ENCODE data around the gene SNX6.

DNA sequence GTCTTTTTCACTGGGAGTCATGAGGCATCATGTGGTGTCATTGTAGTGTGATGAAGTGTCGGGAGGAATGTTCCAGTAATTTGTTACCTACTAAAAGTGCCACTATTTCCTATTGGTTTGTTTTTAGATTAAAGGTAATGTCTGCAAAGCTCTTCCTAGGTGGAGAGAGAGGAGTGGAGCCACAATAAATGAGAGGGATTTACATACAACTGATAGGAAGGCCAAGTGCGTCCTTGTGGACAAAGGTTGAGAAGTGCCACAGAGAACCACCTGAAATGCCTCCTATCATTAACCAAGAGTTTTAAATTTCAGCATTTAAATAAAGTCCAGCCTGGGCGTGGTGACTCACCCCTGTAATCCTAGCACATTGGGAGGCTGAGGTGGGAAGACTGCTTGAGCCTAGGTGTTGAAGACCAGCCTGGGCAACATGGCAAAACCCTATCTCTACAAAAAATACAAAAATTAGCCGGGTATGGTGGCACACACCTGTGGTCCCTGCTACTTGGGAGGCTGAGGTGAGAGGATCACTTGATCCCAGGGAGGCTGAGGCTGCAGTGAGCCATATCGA is 2.5 kb upstream of the SNX6 start:
- TF ChIP-seq, protein P1, sequence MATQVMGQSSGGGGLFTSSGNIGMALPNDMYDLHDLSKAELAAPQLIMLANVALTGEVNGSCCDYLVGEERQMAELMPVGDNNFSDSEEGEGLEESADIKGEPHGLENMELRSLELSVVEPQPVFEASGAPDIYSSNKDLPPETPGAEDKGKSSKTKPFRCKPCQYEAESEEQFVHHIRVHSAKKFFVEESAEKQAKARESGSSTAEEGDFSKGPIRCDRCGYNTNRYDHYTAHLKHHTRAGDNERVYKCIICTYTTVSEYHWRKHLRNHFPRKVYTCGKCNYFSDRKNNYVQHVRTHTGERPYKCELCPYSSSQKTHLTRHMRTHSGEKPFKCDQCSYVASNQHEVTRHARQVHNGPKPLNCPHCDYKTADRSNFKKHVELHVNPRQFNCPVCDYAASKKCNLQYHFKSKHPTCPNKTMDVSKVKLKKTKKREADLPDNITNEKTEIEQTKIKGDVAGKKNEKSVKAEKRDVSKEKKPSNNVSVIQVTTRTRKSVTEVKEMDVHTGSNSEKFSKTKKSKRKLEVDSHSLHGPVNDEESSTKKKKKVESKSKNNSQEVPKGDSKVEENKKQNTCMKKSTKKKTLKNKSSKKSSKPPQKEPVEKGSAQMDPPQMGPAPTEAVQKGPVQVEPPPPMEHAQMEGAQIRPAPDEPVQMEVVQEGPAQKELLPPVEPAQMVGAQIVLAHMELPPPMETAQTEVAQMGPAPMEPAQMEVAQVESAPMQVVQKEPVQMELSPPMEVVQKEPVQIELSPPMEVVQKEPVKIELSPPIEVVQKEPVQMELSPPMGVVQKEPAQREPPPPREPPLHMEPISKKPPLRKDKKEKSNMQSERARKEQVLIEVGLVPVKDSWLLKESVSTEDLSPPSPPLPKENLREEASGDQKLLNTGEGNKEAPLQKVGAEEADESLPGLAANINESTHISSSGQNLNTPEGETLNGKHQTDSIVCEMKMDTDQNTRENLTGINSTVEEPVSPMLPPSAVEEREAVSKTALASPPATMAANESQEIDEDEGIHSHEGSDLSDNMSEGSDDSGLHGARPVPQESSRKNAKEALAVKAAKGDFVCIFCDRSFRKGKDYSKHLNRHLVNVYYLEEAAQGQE (IDR thresholded peaks at IDR 0.05; ENCODE audit: insufficient read depth in 1 of 2, low read depth in 2 of 2, low read length in 2 of 2), result no peak
- TF ChIP-seq POLR2AphosphoS5 (IDR thresholded peaks at IDR 0.05; ENCODE audit: low read depth, low read length) (no peak), TAF1 (IDR thresholded peaks at IDR 0.05; ENCODE audit: borderline replicate concordance, insufficient read depth, low read length) (no peak), SIN3A (IDR thresholded peaks at IDR 0.05; ENCODE audit: borderline replicate concordance, insufficient read depth, low read length) (no peak), FOXP2 (optimal IDR thresholded peaks at IDR 0.05; ENCODE audit: borderline replicate concordance, extremely low read depth, extremely low read length, insufficient read depth) (no peak)

Data from PFSK-1 (cell line).